IPS-18c (cell line): ENCODE data around the gene TAC4.
A peak's percentile ranks its signal among the peaks of the same experiment; 100 is the strongest.
"Not testable (repeated sequence)": the region's sequence is repeated elsewhere in the genome, so short reads cannot be mapped to it uniquely, and the experiment has no call there.

ENCODE experiments used
- H3K4me3 ChIP-seq: 2 replicates; pipeline ENCODE4 v1.7.0; 2013; ENCODE audit warnings: low read depth, mild to moderate bottlenecking, low read length, moderate library complexity; ENCODE audit not compliant: insufficient read depth
- H3K9me3 ChIP-seq: one replicate; pipeline ENCODE4 v1.6.1; 2013; ENCODE audit warnings: mild to moderate bottlenecking, low read length, moderate library complexity; ENCODE audit not compliant: control insufficient read depth, insufficient read depth

Gene TAC4

DNA sequence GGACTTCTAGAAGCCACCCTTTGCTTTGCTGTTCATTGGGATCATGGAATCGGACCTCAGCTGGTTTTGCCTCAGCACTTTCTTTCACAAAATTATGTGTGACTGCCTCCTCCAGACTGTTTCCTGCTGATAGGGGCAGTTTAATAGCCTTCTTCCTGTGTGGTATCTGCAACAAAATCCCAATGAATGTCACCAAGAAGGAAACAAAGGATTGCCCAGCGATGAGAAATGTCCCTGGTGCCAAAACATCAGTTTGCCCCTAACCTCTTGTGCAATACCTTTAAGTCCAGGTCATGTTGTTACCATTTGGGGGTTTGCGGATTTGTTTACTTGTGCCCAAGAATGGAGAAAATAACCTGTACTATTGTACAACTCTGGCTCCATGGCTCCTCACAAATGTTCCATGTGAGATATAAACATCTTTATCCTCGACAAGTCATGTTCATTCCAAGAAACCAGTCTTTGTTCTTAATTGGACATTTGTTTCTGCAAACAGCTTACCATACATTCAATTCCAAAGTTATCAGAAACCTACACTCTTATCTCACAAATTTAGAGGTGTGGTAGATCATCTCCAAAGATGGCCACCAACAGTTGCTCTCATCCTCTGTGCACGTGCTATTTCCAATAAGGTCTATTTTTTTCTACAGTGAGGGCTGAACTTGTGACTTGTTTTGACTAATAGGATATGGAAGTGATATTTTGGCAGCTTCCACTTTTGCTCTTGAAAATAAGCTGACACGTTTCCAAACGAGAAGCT lies 14.8 kb downstream of the TAC4 start:
- Histone ChIP-seq H3K4me3 (no peak overlapping the region), H3K9me3 (peaks cover 2% of the 10 kb centered on the region)

DNA sequence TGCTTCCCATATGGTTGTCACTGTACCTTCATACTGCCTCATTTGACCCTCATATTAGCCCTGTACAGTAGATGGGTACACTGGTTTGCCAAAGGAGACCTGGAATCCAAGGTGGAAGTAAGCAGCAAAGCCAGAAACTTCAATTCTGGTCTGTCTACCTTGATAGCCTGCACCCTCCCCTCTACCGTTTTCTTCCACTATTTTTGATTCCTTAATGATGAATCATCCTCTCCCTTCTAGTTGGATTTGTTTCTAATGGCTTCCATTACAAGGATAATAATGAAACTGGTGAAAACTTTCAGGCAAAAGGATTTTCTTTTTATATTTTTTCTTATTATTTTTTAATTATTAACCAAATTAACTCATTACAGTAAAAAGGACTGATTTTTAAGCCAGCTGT lies 17.3 kb downstream of the TAC4 start:
- Histone ChIP-seq H3K9me3 (peaks cover 2% of the 10 kb centered on the region), H3K4me3 (no peak overlapping the region)

DNA sequence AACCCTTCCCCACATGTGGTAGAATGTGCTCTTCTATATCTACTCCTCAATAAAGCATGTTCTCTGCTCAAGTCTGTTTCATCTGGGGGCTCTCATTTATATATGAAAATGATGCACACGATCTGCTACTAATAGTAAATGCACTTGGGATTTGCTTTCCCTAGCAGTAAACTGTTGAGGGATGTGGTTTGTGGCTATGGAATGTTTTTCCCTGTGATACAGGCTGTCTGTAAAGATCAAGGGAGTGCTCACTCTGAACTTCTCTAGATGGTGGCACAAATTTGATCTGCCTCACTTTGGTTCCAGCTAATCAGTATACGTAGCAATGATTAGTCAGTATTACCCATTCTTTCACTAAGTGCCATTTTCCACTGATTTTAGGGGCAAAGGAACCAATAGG lies 18.8 kb downstream of the TAC4 start:
- Histone ChIP-seq H3K4me3 (no peak overlapping the region), H3K9me3 (peaks cover 2% of the 10 kb centered on the region)

DNA sequence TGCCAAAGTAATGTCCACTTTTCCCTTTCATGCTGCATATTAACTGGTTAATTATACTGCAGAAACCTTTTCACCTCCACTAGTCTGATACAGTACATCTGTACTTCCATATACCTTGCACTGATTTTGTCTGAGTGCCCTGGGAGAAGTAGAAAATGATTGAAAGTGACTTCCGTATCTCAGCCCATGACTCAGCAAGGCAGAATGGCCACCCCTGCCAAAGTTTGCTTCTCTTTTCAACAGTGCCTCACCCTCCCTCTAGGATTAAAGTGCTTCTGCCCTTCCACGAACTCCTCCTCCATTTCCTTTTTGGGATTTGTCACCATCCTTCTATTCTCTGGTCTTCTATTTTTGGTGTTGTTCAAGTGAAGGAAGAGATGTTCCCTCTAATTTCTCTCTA lies 19.5 kb downstream of the TAC4 start:
- H3K4me3 ChIP-seq, H3K9me3 ChIP-seq: not testable (repeated sequence)

DNA sequence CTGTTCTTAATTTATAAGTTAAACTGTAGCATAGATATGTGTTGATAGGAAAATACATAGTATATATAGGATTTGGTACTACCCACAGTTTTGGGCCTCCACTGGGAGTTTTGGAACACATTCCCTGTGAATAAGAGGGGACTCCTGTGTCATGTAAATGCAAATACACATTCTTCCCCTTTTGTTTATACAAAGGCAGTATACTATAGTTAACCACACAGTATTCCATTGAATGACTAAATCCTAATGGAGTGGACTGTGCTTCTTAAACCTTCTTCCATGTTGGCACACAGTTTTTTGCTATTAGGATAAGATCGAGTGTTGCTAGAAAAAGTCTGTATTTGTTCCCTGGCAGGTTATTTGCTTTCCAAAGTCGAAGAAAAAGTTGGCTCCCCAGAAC lies 22.2 kb downstream of the TAC4 start:
- Histone ChIP-seq H3K4me3 (no peak overlapping the region), H3K9me3 (no peaks in the 10 kb centered on the region)

DNA sequence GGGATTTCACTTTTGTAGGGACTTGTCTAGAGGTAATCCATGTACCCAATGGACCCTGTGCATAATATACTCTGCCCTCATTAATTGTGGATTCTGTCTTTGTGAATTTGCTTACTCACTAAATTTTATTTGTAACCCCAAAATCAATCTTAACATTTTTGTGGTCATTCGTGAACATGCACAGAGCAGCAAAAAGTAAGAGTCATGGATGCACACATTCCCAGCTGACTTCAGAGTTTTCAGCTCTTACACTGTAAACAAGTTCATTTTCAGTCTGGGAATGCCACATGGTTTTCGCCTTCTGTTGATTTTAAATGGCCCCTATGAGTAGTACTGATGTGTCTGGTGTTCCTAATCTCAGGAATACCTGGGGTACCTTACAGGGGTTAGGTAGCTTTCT lies 24.3 kb downstream of the TAC4 start:
- Histone ChIP-seq H3K9me3 (no peaks in the 10 kb centered on the region), H3K4me3 (no peak overlapping the region)

DNA sequence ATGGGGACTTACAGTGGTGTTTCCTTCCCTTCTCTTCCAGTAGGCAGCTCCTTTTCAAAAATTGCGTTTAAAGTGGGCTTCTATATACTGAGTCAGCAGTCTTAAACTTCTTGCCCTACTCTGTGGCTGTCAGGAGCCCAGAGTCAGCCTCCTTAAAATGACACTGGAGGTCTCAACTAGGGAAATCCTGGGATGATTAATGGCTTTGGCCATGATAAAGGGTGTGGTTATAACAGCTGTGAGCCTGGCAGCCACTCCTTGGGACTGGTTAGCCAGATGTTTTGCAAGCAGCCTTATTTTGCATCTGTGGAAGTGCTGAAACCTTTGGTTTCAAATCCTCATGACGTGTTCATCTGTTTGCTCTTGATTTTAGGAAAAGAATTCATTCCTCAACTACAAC lies 25.0 kb downstream of the TAC4 start:
- Histone ChIP-seq H3K9me3 (no peaks in the 10 kb centered on the region), H3K4me3 (no peak overlapping the region)

DNA sequence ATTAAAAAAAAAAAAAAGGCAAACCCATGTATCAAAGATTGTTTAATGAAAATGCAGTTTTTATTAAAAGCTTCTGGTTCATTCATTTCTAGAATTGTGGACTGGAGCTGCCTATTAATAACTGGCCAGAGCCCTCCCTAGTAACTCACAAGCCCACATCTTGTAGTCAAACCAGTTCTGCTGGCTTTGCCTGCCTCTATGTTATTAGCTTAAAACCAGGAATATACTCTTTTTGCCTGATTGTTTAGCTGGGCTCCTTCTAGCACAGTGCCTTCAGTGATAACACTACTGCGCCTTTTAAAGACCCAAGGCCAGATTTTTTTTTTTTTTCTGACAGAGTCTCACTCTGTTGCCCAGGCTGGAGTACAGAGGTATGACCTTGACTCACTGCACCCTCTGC lies 26.0 kb downstream of the TAC4 start:
- Histone ChIP-seq H3K4me3 (no peak overlapping the region), H3K9me3 (no peaks in the 10 kb centered on the region)

DNA sequence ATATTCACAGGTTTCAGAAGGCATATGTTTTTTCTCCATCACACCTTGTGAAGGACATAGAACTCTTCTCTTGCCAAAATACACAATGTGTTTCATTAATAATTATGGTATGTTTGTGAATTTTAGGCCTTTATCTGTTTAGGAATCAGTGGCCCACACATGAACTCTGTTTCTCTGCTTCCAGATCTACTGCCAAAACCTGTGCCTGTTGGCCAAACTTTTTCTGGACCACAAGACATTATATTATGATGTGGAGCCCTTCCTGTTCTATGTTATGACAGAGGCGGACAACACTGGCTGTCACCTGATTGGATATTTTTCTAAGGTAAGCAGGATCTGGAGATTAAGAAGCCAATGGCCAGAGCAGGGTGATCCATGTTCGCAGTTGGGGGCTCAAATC lies 26.4 kb downstream of the TAC4 start:
- no peaks in the 10 kb centered on the region for H3K9me3 ChIP-seq
- no peak overlapping the region for H3K4me3 ChIP-seq

DNA sequence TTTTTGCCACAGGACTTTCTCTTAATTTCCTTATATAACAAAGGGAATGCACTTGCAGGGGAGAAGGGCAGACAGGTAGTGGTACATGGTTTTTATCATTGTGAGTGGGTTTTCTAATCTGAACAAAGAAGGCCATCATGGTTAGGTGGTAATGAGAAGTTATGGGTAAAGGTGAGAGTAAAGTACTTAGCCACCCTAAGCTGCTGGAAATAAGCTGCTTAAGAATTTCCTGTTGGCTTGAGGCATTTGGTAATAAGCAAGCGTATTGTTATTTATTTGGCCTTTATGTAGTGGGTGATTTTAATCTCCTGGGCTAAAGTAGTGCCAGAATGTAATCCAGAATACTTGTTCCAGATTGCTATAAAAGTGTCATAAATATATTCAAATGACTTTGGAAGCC lies 27.1 kb downstream of the TAC4 start:
- no peaks in the 10 kb centered on the region for H3K9me3 ChIP-seq
- no peak overlapping the region for H3K4me3 ChIP-seq

DNA sequence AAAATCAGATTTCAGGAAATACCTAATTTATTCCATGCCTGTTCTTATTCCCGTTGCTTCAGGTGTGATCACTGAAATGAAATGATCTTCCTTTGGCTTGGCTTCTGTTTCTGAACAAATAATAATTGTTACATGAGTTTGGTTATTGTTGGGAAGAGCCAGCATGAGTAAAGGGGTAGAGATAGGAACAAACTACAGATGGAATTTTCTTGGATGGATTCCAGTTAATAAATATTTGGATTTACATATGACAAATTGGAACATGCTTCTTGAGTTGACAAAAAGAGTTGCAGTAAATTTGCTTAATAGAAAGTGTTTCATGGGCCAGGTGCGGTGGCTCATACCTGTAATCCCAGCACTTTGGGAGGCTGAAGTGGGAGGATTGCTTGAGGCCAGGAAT lies 28.2 kb downstream of the TAC4 start:
- H3K4me3 ChIP-seq = no peak overlapping the region
- no peaks in the 10 kb centered on the region for H3K9me3 ChIP-seq

DNA sequence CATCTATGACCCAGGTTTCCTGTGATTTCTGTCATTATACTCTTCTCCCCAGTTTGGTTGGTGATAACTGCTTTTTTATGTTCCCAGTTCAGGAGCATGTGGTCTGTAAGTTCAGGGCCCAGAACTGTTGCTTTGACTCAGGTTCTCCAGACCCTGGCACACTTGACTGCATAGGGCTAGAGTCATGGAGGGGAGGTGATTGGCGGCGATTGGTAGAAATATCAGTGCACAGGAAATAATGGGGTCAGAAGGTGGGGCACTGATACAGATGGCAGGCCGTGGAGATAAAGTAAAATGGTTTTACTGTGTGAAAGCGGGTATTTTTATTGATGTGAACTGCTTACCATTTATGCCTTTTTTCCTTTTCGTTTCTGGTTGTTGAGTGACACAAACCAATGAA lies 28.7 kb downstream of the TAC4 start:
- Histone ChIP-seq H3K4me3 (no peak overlapping the region), H3K9me3 (no peaks in the 10 kb centered on the region)

DNA sequence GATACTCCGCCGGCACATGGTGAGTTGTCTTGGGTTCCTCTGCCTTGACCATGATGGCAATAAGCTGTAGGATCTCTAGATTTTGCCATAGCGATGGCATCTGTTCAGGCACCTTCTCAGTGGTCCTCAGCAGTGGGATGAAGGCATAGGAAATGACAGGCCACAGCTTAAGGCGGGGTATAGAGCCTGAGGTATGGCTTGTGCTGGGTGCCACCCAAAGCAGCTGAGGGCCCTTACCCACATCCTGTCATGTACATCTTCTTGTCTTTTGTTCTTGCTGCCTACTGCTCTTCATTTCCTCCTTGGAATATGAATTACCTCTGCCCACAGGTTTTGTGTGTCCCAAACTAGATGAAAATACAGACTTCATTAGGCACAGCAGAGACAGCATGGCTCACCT lies 29.9 kb downstream of the TAC4 start:
- no peaks in the 10 kb centered on the region for H3K9me3 ChIP-seq
- no peak overlapping the region for H3K4me3 ChIP-seq

DNA sequence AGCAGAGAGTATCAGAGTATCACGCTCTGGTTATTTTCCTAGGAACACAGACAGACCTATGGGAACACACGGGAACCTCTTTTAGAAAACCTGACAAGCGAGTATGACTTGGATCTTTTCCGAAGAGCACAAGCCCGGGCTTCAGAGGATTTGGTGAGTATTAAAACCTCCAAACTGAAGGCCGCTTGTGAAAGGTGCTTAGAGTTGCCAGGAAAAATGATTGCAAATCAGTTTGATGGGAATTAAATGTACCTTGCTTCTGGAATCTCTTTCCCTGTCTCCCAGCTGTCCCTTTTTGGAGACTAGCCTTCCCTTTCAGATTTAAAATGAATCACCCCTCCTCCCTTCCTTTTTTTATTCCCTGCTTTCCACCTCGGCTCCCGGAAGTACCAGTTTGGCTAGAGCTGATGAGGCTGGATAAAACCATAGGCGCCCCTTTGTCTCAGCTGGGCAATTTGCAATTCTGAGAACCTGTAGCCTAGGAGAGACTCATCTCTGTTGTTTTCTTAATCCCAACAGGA lies 32.0 kb downstream of the TAC4 start:
- peak overlapping the region; percentile 42 for H3K4me3 ChIP-seq
- no peaks in the 10 kb centered on the region for H3K9me3 ChIP-seq

DNA sequence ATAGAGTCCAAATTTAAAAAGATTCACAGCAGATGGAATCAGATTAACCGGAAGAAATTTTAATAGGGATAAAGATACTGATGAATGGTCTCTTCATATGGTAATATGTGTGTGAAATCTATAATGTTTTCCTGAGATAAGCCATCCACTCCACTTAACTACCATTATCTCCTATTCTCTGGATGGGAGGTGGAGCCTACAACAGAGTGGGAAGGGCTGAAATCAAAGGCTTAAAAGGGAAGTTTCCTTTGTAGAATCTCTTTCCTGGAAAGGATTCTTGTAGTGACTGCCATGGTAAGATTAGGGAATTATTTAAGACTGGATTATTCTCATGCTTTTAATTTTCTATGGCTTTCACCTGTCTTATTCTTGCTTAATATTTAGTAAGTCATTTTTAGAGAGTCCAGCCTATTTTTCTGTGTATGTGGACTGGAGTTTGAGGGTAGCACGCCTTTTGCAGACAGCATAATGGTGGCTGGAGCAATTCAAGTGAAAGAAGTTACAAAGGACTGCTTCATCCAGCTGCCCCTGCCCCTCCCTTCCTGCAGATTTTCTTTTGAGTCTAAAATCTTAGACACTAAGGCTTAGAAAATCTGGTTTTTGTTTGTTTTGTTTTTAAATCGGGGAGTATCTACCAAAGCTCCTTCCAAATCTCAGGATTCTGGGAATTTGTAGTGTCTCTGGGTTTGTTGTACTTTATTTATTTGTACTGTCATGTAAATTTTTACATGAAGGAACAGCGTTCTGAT lies 32.9 kb downstream of the TAC4 start:
- Histone ChIP-seq H3K9me3 (no peaks in the 10 kb centered on the region), H3K4me3 (peak overlapping the region; percentile 42)

DNA sequence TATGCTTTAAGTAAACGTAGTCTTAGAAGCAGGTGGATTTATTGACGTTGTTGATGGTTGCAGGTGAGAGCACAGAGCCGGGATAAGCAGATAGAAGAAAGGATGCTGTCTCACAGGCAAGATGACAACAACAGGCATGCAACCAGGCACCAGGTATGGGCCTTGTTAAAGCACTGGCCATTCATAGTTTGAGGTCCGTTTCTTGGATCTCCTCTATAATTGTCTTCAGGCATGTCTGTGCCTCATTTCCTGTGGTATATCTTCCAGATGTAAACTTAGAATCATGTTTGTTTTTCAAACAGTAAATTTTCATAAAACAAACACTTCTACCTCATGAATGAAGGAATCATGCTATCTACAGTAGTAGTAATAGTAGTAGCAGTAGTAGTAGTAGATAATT lies 38.8 kb downstream of the TAC4 start:
- H3K9me3 ChIP-seq = no peaks in the 10 kb centered on the region
- H3K4me3 ChIP-seq = no peak overlapping the region

DNA sequence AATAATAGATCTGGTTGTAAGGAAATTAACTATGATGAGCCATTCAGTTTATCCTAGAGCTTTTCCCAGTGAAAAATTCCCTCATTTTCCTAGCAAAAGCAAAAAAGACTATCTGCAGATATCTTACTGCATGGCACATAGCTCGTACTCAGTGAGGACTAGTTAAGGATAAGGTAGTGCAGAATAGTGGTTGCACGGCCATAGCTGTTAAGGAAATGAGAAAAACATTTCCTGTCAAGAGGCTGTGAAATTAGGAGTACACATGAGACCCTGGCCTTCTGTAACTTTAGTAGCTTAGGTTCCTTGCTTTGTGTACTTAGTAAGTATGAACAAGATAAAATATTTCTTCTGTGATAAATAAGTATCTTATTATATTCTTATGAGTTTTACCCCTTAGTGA lies 49.1 kb downstream of the TAC4 start:
- no peak overlapping the region for H3K4me3 ChIP-seq
- no peaks in the 10 kb centered on the region for H3K9me3 ChIP-seq

DNA sequence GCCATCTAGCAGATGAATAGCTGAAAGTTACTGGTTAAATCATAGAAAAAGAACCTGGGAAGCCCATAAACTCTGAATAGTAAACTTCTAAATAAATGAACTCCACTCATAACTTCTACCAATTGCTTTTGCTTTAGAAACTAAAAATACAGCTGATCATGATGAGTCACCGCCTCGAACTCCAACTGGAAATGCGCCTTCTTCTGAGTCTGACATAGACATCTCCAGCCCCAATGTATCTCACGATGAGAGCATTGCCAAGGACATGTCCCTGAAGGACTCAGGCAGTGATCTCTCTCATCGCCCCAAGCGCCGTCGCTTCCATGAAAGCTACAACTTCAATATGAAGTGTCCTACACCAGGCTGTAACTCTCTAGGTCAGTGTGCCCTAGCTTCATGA lies 49.7 kb downstream of the TAC4 start:
- Histone ChIP-seq H3K4me3 (no peak overlapping the region), H3K9me3 (no peaks in the 10 kb centered on the region)
